DMS53 (cell line): ENCODE measurements around the gene TNFRSF4.

Experiments used
- DNase-seq: peaks from one replicate; lab custom pipeline; 2025; lab: John Stamatoyannopoulos, UW

The TNFRSF4 gene

DNA sequence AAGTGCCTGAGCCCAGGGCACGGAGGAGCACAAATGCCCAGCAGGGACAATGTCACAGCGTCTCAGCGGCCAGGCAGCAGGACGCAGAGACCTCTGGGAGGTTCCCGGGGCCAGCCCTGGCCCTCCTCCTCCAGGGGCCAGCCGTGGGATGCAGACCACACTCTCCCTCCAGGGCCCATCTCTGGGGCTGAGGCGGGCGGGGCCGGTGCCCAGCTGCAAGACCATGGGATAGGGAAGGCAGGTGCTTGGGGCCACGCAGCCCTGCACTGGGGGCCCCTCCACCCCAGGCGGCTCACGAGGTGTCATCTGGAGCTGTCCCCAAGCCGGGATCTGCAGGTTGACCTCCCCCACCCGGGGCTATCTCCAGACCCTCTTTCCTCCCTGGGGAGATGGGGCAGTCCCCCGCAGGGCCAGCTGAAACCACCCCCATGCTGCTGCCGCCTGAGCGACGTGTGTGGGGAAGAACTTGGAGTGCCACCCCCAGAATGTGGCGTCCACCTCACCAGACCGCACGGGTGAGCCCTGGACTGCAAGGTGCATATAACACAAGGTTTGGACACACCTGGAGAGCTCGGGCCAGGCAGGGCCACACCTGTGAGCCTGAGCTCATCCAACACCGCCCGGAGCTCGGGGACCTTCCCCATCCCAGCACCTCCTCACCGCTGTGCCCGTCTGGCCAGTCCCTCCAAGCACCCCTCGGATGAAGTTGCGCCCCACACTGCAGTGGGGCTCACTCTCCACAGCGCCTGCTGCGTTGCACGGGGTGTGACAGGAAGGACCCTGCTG is 44.3 kb downstream of the TNFRSF4 start:
- no peak for DNase-seq

DNA sequence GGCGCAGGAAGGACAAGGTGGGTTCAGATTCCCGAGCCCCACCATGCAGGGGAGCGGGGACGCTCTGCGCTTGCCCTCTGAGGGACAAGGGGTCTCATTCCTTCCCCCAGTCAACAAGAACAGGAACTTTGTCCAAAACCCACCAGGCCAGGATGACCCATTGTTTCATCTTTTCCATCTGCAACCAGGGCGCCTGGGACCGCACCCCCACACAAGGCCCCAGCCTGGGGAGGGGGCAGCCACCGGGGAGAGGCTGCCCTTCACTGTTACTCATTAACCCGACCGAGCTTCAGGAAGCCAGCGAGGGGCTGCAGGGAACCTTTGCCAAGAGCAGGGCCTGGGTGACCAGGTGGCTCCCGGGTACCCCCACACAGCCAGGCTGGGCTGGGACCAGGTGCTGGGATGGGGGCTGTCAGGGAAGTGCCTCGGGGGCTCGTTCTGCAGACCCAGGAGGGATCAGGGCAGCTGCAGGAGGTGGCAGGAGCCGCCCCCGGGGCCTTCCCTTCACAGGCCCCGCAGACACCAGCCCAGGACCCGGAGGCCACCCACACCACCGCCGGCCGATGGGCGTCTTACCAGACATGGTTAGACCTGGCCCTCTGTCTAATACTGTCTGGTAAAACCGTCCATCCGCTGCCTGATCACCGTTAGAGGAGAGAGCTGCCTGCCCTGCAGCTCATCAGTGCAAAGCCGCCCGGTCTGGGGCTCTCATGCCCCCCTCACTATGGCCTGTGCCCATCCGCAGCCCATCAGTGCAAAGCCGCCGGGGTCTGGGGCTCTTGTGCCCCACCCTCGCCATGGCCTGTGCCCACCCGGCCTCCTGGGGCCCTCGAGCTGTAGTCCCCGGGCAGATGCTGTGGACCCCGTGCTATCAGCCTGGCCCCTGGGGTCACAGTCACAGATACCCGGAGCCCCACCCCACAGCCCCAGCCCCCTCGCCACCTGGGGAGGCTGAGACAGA is 45.2 kb downstream of the TNFRSF4 start:
- DNase-seq = no peak

DNA sequence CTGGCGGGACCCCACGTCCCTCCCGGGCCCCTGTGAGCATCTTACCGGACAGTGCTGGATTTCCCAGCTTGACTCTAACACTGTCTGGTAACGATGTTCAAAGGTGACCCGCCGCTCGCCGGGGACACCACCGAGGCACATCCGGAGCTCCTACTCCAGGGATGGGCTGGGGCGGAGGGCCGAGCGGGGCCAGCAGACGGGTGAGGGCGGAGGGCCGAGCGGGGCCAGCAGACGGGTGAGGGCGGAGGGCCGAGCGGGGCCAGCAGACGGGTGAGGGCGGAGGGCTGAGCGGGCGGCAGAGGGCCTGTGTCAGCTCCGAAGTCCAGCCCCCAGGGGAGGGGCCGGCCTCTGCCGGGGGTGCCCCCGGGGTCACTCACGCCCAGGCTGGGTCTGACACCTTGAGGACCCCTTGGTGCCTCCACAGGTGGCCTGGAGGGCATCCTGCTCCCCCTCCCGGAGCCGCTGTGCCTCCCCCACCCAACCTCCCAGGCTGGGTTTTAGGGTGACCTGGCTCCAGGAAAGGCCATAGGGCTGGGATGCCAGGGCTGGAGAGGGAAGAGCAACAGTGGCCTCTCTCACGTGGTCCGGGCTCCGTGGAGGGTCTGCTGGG is 46.0 kb downstream of the TNFRSF4 start:
- no peak for DNase-seq

DNA sequence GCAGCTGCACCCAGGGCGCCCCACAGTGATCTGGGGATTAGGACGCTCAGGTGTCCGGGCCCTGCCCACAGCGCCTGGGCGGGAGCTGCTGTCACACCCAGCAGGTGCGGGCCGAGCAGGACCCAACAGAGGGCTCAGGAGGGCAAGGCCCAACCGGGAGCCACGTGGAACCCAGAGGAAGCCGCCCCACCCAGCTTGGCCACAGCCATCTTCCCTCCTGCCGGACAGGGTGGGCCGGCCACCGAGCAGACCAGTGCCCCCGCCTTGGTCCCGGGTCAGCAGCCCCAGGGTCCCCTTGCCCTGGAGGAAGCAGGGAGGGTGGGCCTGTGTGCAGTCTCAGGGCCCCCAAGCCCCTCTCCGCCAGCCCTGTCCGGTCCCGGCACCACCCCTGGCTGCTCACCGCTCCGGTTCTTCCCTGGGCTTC is 46.5 kb downstream of the TNFRSF4 start:
- DNase-seq = no peak

DNA sequence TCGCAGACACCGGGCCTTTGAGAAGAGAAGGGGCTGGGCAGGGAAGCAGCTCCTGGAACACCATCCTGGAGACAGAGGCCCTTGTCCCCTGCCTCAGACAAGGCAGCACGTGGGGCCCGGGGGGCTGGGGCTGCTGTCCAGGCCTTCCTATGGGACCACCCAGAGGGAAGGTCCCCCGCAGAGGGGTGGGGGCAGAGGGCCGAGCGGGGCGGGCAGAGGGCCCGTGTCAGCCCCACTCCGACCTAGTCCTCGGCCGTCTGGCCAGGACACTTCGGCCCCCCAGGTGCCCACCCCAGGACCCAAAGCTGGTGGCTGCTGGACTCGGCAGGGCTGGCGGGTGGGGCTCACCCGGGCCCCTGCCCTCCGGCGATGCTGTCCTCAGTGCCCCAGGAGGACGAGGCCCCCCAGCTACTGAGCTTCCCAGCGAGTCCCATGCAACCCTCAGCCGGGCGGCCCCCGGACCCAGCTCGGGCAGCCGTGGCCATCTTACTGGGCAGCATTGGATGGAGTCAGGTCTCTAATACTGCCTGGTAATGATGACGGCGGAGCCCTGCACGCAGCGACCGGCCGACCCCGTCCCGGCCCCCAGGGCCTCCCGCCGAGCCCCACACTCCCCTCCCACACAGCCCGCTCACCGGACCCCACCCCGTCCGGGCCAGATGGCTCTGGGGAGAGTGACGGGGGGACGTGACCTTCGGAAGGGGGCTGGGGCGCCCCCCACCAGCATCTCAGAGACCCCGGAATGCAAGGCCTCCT is 47.1 kb downstream of the TNFRSF4 start:
- DNase-seq = no peak

DNA sequence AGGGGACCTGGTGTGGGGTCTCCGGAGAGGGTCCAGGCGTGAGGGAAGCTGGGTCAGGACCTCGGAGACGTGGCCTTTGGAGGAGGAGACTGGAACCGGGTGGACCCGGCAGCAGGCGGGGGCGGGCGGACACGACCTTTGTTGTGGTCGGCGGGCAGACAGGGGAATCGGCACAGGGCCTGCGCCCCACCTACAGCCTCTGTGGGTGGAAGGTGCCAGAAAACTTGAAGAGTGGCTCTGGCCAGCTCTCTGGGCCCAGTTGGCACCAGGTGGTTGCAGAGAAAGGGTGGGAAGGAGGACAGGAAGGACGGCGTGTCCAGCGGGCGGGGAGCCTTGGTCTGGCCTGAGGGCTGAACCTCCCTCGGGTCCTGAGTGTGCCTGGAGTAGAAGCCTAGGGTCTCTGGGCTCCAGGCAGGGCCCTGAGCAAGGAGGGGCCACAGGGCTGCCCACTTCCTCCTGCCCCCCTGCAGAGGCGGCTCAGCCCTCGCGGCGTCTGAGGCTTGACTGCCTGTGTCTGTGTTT is 48.0 kb downstream of the TNFRSF4 start:
- no peak for DNase-seq

DNA sequence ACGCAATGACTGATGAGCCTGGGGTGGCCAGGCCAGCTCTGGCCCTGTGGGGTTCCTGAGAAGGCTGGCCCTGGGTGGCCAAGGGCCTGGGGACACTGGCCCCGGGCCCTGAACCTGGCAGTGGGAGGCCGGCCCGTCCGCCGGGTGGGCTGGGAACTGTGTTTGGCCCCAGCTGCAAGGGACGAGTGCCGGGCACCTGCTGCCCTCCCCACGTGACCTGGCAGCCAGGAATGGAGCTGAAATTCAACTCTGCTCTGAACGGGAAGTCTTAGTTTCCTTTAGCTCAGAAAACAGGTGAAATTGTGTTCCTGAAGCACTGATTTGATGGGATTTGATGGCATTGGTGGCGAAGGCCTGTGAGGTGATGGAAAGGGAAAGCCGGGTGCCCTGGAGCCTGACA is 48.5 kb downstream of the TNFRSF4 start:
- DNase-seq = no peak

DNA sequence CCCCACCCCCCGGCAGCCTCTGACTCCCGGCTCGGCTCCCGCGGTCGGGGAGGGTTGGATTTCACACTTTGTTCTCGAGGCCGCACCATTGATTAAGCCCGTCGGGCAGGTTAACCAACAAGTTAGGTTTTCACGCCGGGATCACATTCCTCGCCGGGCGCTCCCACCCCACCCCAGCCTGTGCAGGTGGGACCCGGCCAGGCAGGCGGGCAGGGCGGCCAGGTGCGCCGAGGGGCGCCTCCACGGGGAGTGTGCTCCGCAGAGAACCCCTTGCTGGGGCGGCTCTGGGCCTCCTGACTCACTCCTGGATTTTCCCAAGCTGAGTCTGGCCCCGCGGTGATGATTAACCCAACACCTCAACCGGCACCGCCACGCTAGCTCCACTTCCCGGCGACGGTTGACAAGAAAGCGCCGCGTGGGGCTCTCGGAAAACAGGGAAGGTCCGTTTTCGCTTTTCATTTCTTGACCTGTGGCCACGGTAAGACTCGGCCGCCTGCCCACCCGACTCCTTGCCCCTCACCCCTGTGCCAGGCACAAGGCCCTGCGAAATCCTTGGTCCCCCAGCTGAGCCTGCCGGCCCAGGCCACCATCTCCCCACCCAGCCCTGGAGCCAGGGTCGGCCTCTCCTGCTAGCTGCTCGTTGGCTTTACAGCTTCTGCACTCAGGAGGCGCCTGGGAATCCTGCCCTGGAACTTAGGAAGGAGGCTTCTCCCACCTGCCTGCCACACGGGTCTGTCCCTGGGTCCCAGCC is 49.1 kb downstream of the TNFRSF4 start:
- DNase-seq = peak; percentile 89

DNA sequence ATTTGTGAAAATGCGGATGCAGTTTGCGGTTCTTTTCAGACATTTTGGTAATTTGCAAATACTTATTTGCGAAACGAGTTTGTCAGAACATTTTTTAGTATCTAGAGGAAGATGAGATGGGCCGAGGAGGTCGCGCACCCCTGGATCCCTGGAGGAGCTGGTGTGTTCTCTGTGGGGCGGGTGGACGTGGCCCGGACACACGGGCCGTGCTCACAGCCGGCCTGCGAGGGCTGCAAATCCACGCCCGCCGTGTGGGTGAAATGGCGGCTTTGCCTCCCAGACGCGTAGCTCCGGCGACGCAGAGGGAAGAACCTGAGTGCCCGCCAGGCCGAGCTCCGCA is 49.6 kb downstream of the TNFRSF4 start:
- no peak for DNase-seq

DNA sequence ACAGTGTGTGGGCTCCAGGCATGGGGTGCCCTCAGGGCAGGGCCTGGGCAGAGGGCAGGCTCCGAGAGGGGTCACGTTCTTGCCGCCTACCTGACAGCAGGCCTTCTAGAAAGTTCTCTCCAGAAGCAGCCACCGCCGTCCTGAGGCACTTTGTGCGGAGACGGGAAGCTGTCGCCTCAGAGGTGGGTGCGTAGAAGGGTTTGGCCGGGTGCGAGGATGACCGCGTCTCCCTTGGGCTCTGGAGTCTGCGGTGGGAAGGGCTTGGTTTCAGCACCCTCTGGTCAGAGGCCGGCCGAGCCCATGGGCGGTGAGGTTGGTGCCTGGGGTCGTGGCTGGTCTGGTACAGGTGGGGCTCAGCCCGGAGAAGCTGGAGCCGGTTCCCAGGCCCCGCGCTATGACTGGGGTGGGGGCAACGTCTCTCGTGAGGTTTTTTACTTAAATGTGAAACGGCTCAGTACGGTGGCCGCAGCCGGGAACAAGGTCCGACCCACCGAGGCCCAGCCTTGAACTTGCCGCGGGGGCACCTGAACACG is 50.3 kb downstream of the TNFRSF4 start:
- DNase-seq = peak; percentile 72

DNA sequence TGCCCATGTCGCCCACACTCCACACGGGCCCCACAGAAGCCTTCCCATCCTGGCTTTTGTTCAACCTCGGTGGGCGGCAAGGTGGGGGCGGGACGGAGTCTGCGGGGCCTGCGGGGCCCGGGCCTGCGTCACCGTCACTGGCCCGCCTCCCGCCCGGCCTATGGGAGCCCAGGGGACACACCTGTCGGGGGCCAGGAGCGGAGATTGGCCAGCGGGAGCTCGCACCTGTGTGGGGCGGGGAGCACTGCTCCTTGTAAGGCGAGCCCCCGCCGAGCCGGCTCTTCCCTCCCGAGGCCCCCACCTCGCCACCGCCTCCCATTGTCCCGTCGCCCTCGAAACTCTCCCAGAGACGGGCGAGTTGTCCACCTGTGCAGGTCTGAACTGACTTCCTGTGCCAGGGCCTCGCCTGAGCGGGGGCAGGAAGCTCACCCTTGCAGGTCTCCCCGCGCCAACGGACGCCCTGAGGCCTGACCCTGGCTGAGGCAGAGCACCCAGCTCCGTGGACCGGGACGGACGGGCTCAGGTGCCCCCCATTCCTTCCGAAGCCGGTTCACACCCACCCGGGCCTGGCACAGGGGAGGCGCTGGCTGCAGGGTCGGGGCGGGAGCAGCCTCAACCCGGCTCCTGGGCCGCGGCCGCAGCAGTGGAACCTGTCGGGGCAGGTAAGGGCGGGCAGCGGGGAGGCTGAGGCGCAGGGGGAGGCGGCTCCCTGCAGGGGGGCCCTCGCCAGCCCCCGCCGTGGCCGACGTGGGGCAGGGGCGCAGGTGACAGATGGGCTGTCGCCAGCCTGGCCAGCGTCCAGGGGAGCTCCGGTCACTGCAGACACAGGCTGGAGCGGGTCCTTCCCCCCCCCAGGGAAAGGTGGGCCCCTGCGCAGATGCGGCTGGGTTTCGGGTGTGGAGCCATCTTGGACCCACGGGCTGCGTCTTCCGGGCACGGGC is 51.1 kb downstream of the TNFRSF4 start:
- DNase-seq = peak; percentile 99

DNA sequence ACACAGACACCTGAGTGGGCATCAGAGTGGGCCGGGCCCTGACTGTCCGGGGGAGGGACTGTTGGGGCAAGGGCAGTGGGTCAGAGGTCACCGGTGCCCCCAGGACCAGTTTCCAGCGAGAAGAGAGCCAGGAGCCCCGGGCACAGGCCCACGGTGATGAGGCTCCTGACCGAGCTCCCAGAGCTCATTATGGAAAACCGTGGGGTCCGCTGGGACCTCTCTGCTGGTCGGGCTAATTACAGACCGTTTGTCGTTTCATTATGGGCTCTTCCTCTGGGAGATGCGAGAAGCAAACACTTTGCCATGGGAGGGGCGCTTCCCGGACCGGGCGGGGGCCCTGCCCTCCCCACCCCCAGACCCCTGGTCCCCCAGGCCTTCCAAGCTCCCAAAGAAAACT is 52.3 kb downstream of the TNFRSF4 start:
- no peak for DNase-seq
